NB4 (cell line): ENCODE data around the gene TOP1.
"Not testable (repeated sequence)": the region's sequence is repeated elsewhere in the genome, so short reads cannot be mapped to it uniquely, and the experiment has no call there.

ENCODE experiments used
- DNase-seq: peaks from one replicate; pipeline ENCODE4 v3.0.0; 2010; ENCODE audit warnings: low read depth
- H3K4me3 ChIP-seq: one replicate; pipeline ENCODE4 v1.5.1; 2011; ENCODE audit warnings: mild to moderate bottlenecking, low read depth, low read length, moderate library complexity
- MYC ChIP-seq: IDR thresholded peaks from 2 replicates; pipeline ENCODE4 v1.6.1; 2011; ENCODE audit warnings: low read depth, low read length
- POLR2A ChIP-seq: IDR thresholded peaks from 2 replicates; pipeline ENCODE4 v1.6.1; 2011; ENCODE audit warnings: mild to moderate bottlenecking; ENCODE audit not compliant: insufficient read length; ENCODE audit errors: extremely low read depth
- TF ChIP-seq, protein P1 (sequence below): IDR thresholded peaks from one replicate; pipeline ENCODE4 v1.5.1; 2012; ENCODE audit warnings: low read depth, low read length
- TF ChIP-seq, protein P2 (sequence below): IDR thresholded peaks from 2 replicates; pipeline ENCODE4 v1.6.1; 2011; ENCODE audit warnings: low read depth, low read length

TOP1 gene

DNA sequence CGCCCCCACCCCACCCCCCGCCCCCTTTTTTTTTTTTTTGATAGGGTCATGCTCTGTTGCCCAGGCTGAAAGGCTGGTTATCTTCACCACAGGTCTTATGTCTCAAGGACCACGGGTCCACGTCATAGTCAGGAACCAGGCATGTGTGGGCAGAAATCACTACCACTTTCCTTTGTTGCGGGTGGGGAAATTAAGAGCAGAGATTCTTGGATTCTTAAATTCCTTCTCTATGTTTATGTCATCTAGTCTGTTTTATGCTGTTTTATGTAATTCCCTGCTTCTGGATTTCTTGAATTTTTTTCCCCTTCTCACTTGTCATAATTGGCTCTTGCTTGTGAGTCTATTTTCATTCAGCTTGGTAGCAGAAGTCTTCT, 82.9 kb downstream of the TOP1 start:
- TF ChIP-seq, protein P1, sequence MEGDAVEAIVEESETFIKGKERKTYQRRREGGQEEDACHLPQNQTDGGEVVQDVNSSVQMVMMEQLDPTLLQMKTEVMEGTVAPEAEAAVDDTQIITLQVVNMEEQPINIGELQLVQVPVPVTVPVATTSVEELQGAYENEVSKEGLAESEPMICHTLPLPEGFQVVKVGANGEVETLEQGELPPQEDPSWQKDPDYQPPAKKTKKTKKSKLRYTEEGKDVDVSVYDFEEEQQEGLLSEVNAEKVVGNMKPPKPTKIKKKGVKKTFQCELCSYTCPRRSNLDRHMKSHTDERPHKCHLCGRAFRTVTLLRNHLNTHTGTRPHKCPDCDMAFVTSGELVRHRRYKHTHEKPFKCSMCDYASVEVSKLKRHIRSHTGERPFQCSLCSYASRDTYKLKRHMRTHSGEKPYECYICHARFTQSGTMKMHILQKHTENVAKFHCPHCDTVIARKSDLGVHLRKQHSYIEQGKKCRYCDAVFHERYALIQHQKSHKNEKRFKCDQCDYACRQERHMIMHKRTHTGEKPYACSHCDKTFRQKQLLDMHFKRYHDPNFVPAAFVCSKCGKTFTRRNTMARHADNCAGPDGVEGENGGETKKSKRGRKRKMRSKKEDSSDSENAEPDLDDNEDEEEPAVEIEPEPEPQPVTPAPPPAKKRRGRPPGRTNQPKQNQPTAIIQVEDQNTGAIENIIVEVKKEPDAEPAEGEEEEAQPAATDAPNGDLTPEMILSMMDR, result no peak
- TF ChIP-seq, protein P2, sequence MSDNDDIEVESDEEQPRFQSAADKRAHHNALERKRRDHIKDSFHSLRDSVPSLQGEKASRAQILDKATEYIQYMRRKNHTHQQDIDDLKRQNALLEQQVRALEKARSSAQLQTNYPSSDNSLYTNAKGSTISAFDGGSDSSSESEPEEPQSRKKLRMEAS, result no peak
- TF ChIP-seq MYC (no peak), POLR2A (no peak)
- DNase-seq, result no peak
- H3K4me3 ChIP-seq, result no peak overlapping the region

DNA sequence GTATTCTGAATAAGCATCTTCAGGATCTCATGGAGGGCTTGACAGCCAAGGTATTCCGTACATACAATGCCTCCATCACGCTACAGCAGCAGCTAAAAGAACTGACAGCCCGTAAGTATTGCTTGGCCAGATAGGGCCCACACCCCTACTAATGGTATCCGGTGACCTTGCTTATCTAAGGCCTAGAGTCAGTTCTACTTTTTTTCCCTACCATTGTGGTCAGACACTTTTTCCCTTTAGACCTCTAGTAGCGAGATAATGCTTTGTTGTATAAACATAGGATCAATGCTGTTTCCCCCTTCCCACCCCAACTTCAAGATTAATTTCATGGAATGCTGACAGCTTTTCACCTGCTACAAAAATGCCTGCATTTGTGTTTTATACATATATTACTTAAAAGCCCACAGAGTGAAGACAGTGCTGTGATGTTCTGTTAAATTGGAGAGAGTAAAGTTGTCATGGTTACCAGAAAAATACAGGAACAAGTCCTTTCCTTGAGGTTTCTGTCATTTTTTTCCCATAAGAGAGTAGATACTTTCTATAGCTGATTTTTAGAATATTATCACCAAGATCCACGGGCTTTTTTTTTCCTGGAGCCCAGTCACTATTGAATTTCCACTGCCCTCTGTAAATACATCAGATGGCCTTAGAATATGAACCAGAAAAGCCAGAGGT, 87.8 kb downstream of the TOP1 start:
- TF ChIP-seq POLR2A (no peak), MYC (no peak)
- TF ChIP-seq, protein P2, result no peak
- TF ChIP-seq, protein P1, result no peak
- no peak for DNase-seq
- H3K4me3 ChIP-seq, result no peak overlapping the region

DNA sequence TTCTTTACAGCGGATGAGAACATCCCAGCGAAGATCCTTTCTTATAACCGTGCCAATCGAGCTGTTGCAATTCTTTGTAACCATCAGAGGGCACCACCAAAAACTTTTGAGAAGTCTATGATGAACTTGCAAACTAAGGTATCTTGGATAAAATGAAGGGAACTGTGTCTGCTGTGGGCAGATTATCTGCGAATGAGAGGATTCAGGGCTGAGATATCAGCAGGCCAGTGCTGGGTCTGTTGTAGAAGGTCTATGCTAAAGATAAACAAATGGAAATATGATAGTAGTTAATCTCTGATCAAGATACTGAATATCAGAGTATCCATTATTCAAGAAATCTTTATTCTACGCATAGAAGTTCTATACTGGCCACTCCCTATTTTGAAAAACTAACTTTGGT, 89.5 kb downstream of the TOP1 start:
- DNase-seq, H3K4me3 ChIP-seq: not testable (repeated sequence)

DNA sequence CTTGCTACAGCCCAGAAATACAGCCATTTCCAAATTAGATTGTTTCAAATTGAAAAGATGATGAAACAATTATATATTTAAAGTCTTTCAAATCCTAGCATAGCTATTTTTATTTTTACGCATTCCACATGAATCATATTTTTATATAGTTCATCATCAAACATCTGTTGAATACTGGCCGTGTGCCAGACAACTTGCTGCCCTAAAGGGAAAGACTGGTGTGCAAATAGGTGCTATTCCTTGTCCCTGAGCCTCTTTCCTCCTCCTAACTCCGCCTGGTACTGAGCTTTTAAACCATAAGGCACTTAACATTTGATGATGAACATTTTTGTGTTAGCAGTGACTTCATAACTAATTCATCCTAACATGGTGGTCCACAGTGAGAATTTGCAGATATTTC, 90.0 kb downstream of the TOP1 start:
- TF ChIP-seq, protein P2, result no peak
- TF ChIP-seq POLR2A (no peak), MYC (no peak)
- TF ChIP-seq, protein P1, result no peak
- DNase-seq, result no peak
- no peak overlapping the region for H3K4me3 ChIP-seq

DNA sequence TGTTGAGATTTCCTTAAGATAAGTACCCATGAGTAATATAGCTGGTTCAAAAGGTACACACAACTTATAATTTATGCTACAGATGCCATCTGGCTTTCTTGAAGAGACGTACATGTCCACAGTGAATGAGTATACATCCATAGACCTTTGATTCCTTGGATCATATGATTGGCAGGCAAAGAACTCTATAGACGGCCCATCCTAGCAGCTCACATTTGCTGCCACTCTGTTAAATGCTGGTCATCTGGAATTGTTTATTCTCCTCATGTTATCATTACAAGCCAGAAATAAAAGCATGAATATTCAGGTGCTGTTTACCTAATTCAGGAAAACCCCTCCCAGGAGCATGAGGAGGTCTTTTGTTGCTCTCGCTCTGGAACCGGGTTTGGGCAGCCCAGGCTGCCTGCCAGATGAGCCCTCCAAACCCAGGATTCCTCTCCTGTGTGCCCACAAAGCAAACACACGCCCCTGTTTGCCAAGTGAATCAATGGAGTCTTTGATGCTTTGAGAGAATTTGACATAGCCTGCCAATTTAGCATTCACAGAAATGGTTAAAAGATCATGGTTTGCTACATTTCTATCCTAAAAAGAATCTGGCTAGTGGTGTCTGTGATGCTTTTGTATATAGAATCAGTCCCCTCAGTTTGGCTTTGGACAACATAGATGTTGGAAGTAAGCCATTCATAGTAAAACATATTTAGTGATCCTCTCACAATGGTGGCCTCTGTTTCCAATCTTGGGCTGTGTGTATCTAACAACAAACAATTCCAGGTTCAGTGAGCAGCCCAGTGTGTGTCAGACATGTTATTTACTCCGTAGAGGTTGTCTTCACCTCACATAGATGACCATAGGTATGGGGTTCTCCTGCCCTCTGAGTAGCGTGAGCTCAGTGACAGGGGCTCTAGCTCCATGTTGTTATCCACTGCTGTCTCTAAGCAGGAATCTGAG, 91.3 kb downstream of the TOP1 start:
- no peak for DNase-seq
- TF ChIP-seq, protein P1, result no peak
- TF ChIP-seq, protein P2, result no peak
- TF ChIP-seq POLR2A, result no peak
- no peak for TF ChIP-seq MYC
- no peak overlapping the region for H3K4me3 ChIP-seq

DNA sequence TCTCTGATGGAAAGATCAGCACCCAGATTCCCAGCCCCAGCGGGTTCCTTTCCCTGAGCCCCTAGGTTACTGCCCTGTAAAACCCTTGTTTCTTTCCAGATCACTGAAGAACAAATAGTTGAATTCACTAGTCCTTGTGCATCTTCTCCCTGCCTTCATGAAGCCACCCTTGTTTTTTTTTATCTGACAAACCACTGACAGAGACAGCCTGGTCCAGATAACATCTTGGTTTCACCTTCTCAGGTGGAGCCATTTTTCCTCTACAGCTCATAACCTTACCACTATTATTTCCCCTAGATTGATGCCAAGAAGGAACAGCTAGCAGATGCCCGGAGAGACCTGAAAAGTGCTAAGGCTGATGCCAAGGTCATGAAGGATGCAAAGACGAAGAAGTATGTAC, 92.8 kb downstream of the TOP1 start:
- no peak for TF ChIP-seq POLR2A
- TF ChIP-seq, protein P2, result no peak
- TF ChIP-seq MYC, result no peak
- TF ChIP-seq, protein P1, result no peak
- no peak overlapping the region for H3K4me3 ChIP-seq
- no peak for DNase-seq
